Neuronal stem cell (in vitro differentiated cells): ENCODE data around the gene HACE1.

ENCODE experiments used
- DNase-seq: peaks from one replicate; pipeline ENCODE4 v3.0.0-alpha.2; 2013; ENCODE audit warnings: low spot score
- H2AFZ ChIP-seq: one replicate; pipeline ENCODE4 v1.6.1; 2013; ENCODE audit warnings: mild to moderate bottlenecking, low read length, inconsistent platforms
- H2AK5ac ChIP-seq: 2 replicates; pipeline ENCODE4 v1.6.1; 2013; ENCODE audit warnings: low read depth, mild to moderate bottlenecking, inconsistent platforms, low read length, moderate library complexity, mixed read lengths
- H2BK120ac ChIP-seq: 2 replicates; pipeline ENCODE4 v1.6.1; 2013; ENCODE audit warnings: low read depth, mild to moderate bottlenecking, inconsistent platforms, low read length, moderate library complexity, mixed read lengths
- H2BK12ac ChIP-seq: one replicate; pipeline ENCODE4 v1.6.1; 2013; ENCODE audit warnings: low read length, inconsistent platforms
- H2BK15ac ChIP-seq: 2 replicates; pipeline ENCODE4 v1.6.1; 2013; ENCODE audit warnings: mild to moderate bottlenecking, low read length, inconsistent platforms, mixed read lengths
- H2BK5ac ChIP-seq: one replicate; pipeline ENCODE4 v1.6.1; 2013; ENCODE audit warnings: inconsistent platforms, mild to moderate bottlenecking, low read length, moderate library complexity
- H3K14ac ChIP-seq: one replicate; pipeline ENCODE4 v1.6.1; 2013; ENCODE audit warnings: low read length, inconsistent platforms
- H3K18ac ChIP-seq: 2 replicates; pipeline ENCODE4 v1.6.1; 2013; ENCODE audit warnings: low read length, inconsistent platforms
- H3K23ac ChIP-seq: 2 replicates; pipeline ENCODE4 v1.6.1; 2013; ENCODE audit warnings: low read depth, mild to moderate bottlenecking, mixed read lengths, low read length, inconsistent platforms; ENCODE audit not compliant: poor library complexity
- H3K27ac ChIP-seq: replicated peaks from 3 replicates; pipeline ENCODE4 v1.5.1; 2013; ENCODE audit warnings: low read length, inconsistent platforms
- H3K27me3 ChIP-seq, 3 experiments: 2 replicates each; pipeline ENCODE4 v1.6.1; 2013; ENCODE audit warnings: low read length in 3 of 3, mild to moderate bottlenecking in 2 of 3, inconsistent platforms in 1 of 3, low read depth in 1 of 3, mixed read lengths in 1 of 3, moderate library complexity in 1 of 3; ENCODE audit not compliant: control insufficient read depth in 3 of 3, insufficient read depth in 3 of 3
- H3K36me3 ChIP-seq, 2 donors: replicated peaks in 1 of 2; 2 replicates each; pipeline ENCODE4 v1.6.1; 2013; ENCODE audit warnings: low read length in 2 of 2; ENCODE audit not compliant: control insufficient read depth in 2 of 2, insufficient read depth in 2 of 2
- H3K4ac ChIP-seq: 2 replicates; pipeline ENCODE4 v1.6.1; 2013; ENCODE audit warnings: inconsistent platforms, mild to moderate bottlenecking, low read length, moderate library complexity
- H3K4me1 ChIP-seq, 2 donors: 1 replicate in 1 of 2; 2 replicates in 1 of 2; pipeline ENCODE4 v1.6.1; 2013; ENCODE audit warnings: low read length in 2 of 2, low read depth in 1 of 2; ENCODE audit not compliant: control insufficient read depth in 2 of 2, insufficient read depth in 1 of 2
- H3K4me2 ChIP-seq: one replicate; pipeline ENCODE4 v1.6.1; 2013; ENCODE audit warnings: mild to moderate bottlenecking, low read length, inconsistent platforms; ENCODE audit not compliant: insufficient read depth, poor library complexity, severe bottlenecking
- H3K4me3 ChIP-seq, 2 donors: 2 replicates each; pipeline ENCODE4 v1.5.1; 2013; ENCODE audit warnings: low read length in 2 of 2, mild to moderate bottlenecking in 2 of 2, inconsistent platforms in 1 of 2, moderate library complexity in 1 of 2
- H3K79me1 ChIP-seq: one replicate; pipeline ENCODE4 v1.6.1; 2013; ENCODE audit warnings: low read depth, mild to moderate bottlenecking, inconsistent platforms, low read length, moderate library complexity
- H3K9ac ChIP-seq: one replicate; pipeline ENCODE4 v1.6.1; 2013; ENCODE audit warnings: mild to moderate bottlenecking, low read depth, low read length, inconsistent platforms; ENCODE audit not compliant: poor library complexity
- H3K9me3 ChIP-seq, 2 donors: replicated peaks in 1 of 2; 2 replicates each; pipeline versions ENCODE3 to v1.6.1; 2013; ENCODE audit warnings: low read length in 2 of 2, mild to moderate bottlenecking in 2 of 2, inconsistent platforms in 1 of 2, low read depth in 1 of 2, mixed read lengths in 1 of 2, moderate library complexity in 1 of 2; ENCODE audit not compliant: control insufficient read depth in 2 of 2, insufficient read depth in 1 of 2
- H4K8ac ChIP-seq: one replicate; pipeline ENCODE4 v1.6.1; 2013; ENCODE audit warnings: low read depth, mild to moderate bottlenecking, inconsistent platforms, low read length, moderate library complexity
- H4K91ac ChIP-seq: one replicate; pipeline ENCODE4 v1.6.1; 2013; ENCODE audit warnings: low read length, low read depth, mild to moderate bottlenecking, inconsistent platforms; ENCODE audit not compliant: poor library complexity
- WGBS, 2 donors: extraction: QIAGEN DNeasy Blood & Tissue Kit; methylation state at CpG; one replicate each; pipeline ENCODE4 v1.1.7; 2013; ENCODE audit warnings: missing lambda C conversion rate in 2 of 2, mixed read lengths in 1 of 2; ENCODE audit not compliant: insufficient read length in 2 of 2, insufficient replicate concordance in 1 of 2; ENCODE audit errors: extremely low coverage in 2 of 2; 5-methylcytosine and 5-hydroxymethylcytosine counted together

HACE1 gene

GRCh38 chr6:104768906-104769305 is 90.8 kb downstream of the HACE1 start:
- no peak overlapping the region for H3K14ac ChIP-seq
- no peak overlapping the region for H2BK12ac ChIP-seq
- no peak overlapping the region for H2BK120ac ChIP-seq
- no peak overlapping the region for H3K9ac ChIP-seq
- no peak overlapping the region for H3K18ac ChIP-seq
- no CpG with 5 or more reads among the region's 1 CpG for WGBS, 2 donors
- no peak overlapping the region for H3K23ac ChIP-seq
- no peak overlapping the region for H3K4me3 ChIP-seq
- H2AK5ac ChIP-seq, result no peak overlapping the region
- no peaks in the 10 kb centered on the region for H3K79me1 ChIP-seq
- H3K9me3 ChIP-seq, result peaks cover 0 to 9% of the 10 kb centered on the region in 2 donors
- no peaks in the 10 kb centered on the region for H3K4me1 ChIP-seq
- H3K27ac ChIP-seq, result no peak overlapping the region
- no peaks in the 10 kb centered on the region for H3K27me3 ChIP-seq
- no peak overlapping the region for H3K4me2 ChIP-seq
- H4K91ac ChIP-seq, result no peak overlapping the region
- no peak for DNase-seq
- peaks cover 7 to 62% of the 10 kb centered on the region in 2 donors for H3K36me3 ChIP-seq
- H3K4ac ChIP-seq, result no peak overlapping the region
- H4K8ac ChIP-seq, result no peak overlapping the region
- H2BK5ac ChIP-seq, result no peak overlapping the region
- H2AFZ ChIP-seq, result no peak overlapping the region
- H2BK15ac ChIP-seq, result no peak overlapping the region

- WGBS, 2 donors, result no CpG with 5 or more reads among the region's 4 CpGs
- Histone ChIP-seq H2BK120ac (no peak overlapping the region), H2AK5ac (no peak overlapping the region), H2BK12ac (no peak overlapping the region), H3K14ac (no peak overlapping the region), H3K23ac (no peak overlapping the region), H3K4me2 (no peak overlapping the region), H2BK5ac (no peak overlapping the region), H3K18ac (no peak overlapping the region), H4K91ac (no peak overlapping the region), H4K8ac (no peak overlapping the region), H3K4ac (no peak overlapping the region), H3K79me1 (no peaks in the 10 kb centered on the region), H3K4me1 (no peaks in the 10 kb centered on the region), H3K9me3 (peaks cover 2 to 9% of the 10 kb centered on the region in 2 donors), H3K4me3 (no peak overlapping the region), H3K36me3 (peaks cover 9 to 58% of the 10 kb centered on the region in 2 donors), H3K27ac (no peak overlapping the region), H2AFZ (no peak overlapping the region), H2BK15ac (no peak overlapping the region), H3K9ac (no peak overlapping the region), H3K27me3 (no peaks in the 10 kb centered on the region)
- no peak for DNase-seq
These were observed 93.1 kb downstream of the HACE1 start for GRCh38 chr6:104766595-104766994.

- H3K4me1 ChIP-seq, result peaks cover 0 to 3% of the 10 kb centered on the region in 2 donors
- H3K4ac ChIP-seq, result no peak overlapping the region
- no peak overlapping the region for H3K23ac ChIP-seq
- H3K4me2 ChIP-seq, result no peak overlapping the region
- H3K4me3 ChIP-seq, result no peak overlapping the region
- no peak overlapping the region for H4K91ac ChIP-seq
- WGBS, 2 donors, result no CpG with 5 or more reads among the region's 1 CpG
- DNase-seq, result no peak
- peaks cover 7 to 30% of the 10 kb centered on the region in 2 donors for H3K9me3 ChIP-seq
- no peak overlapping the region for H4K8ac ChIP-seq
- H2BK5ac ChIP-seq, result no peak overlapping the region
- no peak overlapping the region for H2BK15ac ChIP-seq
- no peak overlapping the region for H2AFZ ChIP-seq
- no peaks in the 10 kb centered on the region for H3K79me1 ChIP-seq
- H3K27ac ChIP-seq, result no peak overlapping the region
- H3K9ac ChIP-seq, result no peak overlapping the region
- H3K27me3 ChIP-seq, result no peaks in the 10 kb centered on the region
- H3K36me3 ChIP-seq, result peaks cover 7 to 30% of the 10 kb centered on the region in 2 donors
- H2AK5ac ChIP-seq, result no peak overlapping the region
- no peak overlapping the region for H3K14ac ChIP-seq
- no peak overlapping the region for H2BK12ac ChIP-seq
- H2BK120ac ChIP-seq, result no peak overlapping the region
- H3K18ac ChIP-seq, result no peak overlapping the region
These were observed 104.8 kb downstream of the HACE1 start for GRCh38 chr6:104754788-104755409.

GRCh38 chr6:104753251-104753650 is 106.5 kb downstream of the HACE1 start:
- no peak overlapping the region for H2AK5ac ChIP-seq
- no CpG with 5 or more reads among the region's 2 CpGs for WGBS, 2 donors
- H3K36me3 ChIP-seq, result peaks cover 7 to 30% of the 10 kb centered on the region in 2 donors
- H3K14ac ChIP-seq, result no peak overlapping the region
- no peak overlapping the region for H3K4ac ChIP-seq
- no peak for DNase-seq
- no peak overlapping the region for H2AFZ ChIP-seq
- H3K79me1 ChIP-seq, result no peaks in the 10 kb centered on the region
- H4K8ac ChIP-seq, result no peak overlapping the region
- no peak overlapping the region for H2BK15ac ChIP-seq
- peaks cover 7 to 30% of the 10 kb centered on the region in 2 donors for H3K9me3 ChIP-seq
- peaks cover 0 to 3% of the 10 kb centered on the region in 2 donors for H3K4me1 ChIP-seq
- H2BK120ac ChIP-seq, result no peak overlapping the region
- H3K9ac ChIP-seq, result no peak overlapping the region
- no peak overlapping the region for H2BK5ac ChIP-seq
- H2BK12ac ChIP-seq, result no peak overlapping the region
- H3K23ac ChIP-seq, result no peak overlapping the region
- H3K4me2 ChIP-seq, result no peak overlapping the region
- H3K27ac ChIP-seq, result no peak overlapping the region
- H3K4me3 ChIP-seq, result no peak overlapping the region
- H3K27me3 ChIP-seq, result no peaks in the 10 kb centered on the region
- no peak overlapping the region for H4K91ac ChIP-seq
- no peak overlapping the region for H3K18ac ChIP-seq
